Fibroblast of lung (primary cell): ENCODE data around the gene PLAC1.

ENCODE experiments used
- EZH2 ChIP-seq: IDR thresholded peaks from 2 replicates; pipeline ENCODE4 v1.5.1; 2012; ENCODE audit warnings: low read length, control low read depth, mild to moderate bottlenecking; ENCODE audit errors: missing control alignments
- TF ChIP-seq, protein P1 (sequence below), 2 donors: IDR thresholded peaks in 1 of 2; conservative IDR thresholded peaks in 1 of 2; 1 replicate in 1 of 2; 2 replicates in 1 of 2; pipeline ENCODE4 v1.5.1; 2011 to 2012; ENCODE audit warnings: low read length in 2 of 2, control low read depth in 1 of 2, inconsistent platforms in 1 of 2, low read depth in 1 of 2, mild to moderate bottlenecking in 1 of 2

DNA sequence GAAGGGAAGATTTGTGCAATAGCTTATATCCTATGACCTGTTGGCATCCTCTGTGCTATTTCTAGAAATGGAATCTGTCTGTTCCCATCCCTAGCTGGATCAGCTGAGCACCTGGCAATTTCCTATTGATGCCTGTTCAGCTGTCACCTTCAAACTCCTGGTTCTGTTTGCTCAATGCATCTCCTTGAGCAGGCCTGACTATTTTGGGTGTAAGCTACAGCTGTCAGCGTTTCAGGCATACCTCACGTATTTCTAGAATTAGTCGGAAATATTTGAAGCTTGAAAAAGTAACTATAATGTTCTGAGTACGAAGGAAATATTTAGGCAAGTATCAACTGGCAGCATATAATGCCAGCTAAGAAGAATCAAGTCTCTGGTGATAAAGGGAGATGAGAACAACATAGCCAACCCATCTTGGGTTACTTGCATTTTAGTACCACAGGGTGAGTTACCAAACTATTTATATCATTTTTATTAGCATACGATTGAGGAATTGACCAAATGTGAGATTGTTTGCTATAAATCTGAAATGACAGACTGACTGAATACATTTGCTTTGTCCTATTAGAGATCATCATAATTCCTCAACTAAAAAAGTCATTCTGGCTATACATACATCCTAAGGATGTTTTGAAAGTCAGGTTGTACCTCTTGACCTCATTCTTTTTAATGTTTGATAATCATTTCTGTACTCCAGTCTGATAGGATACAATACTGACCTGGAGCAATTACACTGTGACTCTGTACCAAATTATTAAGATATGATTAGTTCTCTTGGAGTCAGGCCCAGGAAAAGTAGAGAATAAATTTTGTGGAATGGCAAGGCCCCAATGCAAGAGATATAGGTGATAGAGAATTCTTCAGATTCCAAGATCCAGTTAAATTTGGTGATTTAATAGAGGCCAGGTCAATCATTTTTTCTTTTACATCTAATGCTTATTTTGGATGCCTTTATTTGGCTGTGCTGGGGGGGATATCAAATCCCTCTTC is 36.4 kb upstream of the PLAC1 start:
- TF ChIP-seq, protein P1, sequence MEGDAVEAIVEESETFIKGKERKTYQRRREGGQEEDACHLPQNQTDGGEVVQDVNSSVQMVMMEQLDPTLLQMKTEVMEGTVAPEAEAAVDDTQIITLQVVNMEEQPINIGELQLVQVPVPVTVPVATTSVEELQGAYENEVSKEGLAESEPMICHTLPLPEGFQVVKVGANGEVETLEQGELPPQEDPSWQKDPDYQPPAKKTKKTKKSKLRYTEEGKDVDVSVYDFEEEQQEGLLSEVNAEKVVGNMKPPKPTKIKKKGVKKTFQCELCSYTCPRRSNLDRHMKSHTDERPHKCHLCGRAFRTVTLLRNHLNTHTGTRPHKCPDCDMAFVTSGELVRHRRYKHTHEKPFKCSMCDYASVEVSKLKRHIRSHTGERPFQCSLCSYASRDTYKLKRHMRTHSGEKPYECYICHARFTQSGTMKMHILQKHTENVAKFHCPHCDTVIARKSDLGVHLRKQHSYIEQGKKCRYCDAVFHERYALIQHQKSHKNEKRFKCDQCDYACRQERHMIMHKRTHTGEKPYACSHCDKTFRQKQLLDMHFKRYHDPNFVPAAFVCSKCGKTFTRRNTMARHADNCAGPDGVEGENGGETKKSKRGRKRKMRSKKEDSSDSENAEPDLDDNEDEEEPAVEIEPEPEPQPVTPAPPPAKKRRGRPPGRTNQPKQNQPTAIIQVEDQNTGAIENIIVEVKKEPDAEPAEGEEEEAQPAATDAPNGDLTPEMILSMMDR (conservative IDR thresholded peaks at IDR 0.05 in 1 of 2, IDR thresholded peaks at IDR 0.05 in 1 of 2; ENCODE audit: low read depth in 1 of 2, low read length in 2 of 2), result no peak
- TF ChIP-seq EZH2, result no peak
